Liver (tissue), 10 donors: ENCODE data around the gene XXYLT1. TPM values are rescaled to one million over a fixed set of nuclear protein-coding genes. Genes with fewer than 3 reads are reported as not detected.

Source experiments
- DNase-seq: peaks from one replicate; pipeline ENCODE4 v3.0.0-alpha.2; 2017; ENCODE audit warnings: low spot score
- H3K27ac ChIP-seq, 2 donors: one replicate each; pipeline ENCODE4 v1.7.0; 2013; ENCODE audit warnings: inconsistent platforms in 2 of 2, low read length in 2 of 2, control low read depth in 1 of 2, low read depth in 1 of 2, mild to moderate bottlenecking in 1 of 2
- H3K27me3 ChIP-seq, 4 donors: one replicate each; pipeline versions ENCODE4 v1.6.1 to v1.7.0; 2013; ENCODE audit warnings: low read length in 3 of 4, inconsistent platforms in 1 of 4, mild to moderate bottlenecking in 1 of 4, moderate library complexity in 1 of 4; ENCODE audit not compliant: control insufficient read depth in 4 of 4, insufficient read depth in 4 of 4
- H3K36me3 ChIP-seq, 4 donors: one replicate each; pipeline versions ENCODE4 v1.6.1 to v1.7.0; 2013; ENCODE audit warnings: low read length in 3 of 4, mild to moderate bottlenecking in 3 of 4, low read depth in 1 of 4, moderate library complexity in 1 of 4; ENCODE audit not compliant: control insufficient read depth in 4 of 4, insufficient read depth in 3 of 4
- H3K4me1 ChIP-seq, 4 donors: one replicate each; pipeline versions ENCODE4 v1.6.1 to v1.7.0; 2013; ENCODE audit warnings: low read length in 3 of 4, mild to moderate bottlenecking in 3 of 4, moderate library complexity in 1 of 4; ENCODE audit not compliant: control insufficient read depth in 4 of 4, insufficient read depth in 4 of 4
- H3K4me3 ChIP-seq, 3 donors: one replicate each; pipeline versions ENCODE4 v1.6.1 to v1.7.0; 2013; ENCODE audit warnings: low read length in 3 of 3, control low read depth in 1 of 3, low read depth in 1 of 3, mild to moderate bottlenecking in 1 of 3
- H3K9ac ChIP-seq, 2 donors: one replicate each; pipeline ENCODE4 v1.7.0; 2013; ENCODE audit warnings: low read length in 2 of 2, mild to moderate bottlenecking in 2 of 2, moderate library complexity in 2 of 2, control low read depth in 1 of 2, low read depth in 1 of 2
- H3K9me3 ChIP-seq, 4 donors: one replicate each; pipeline versions ENCODE4 v1.6.1 to v1.7.0; 2013; ENCODE audit warnings: low read length in 3 of 4; ENCODE audit not compliant: control insufficient read depth in 4 of 4
- ATF3 ChIP-seq: IDR thresholded peaks from 2 replicates; pipeline ENCODE4 v1.6.1; 2016; ENCODE audit warnings: antibody characterized with exemption
- EGR1 ChIP-seq, 2 donors: IDR thresholded peaks; 2 replicates each; pipeline ENCODE4 v1.6.1; 2016 to 2018; ENCODE audit warnings: antibody characterized with exemption in 2 of 2, low read depth in 2 of 2
- FOXA1 ChIP-seq: IDR thresholded peaks from 2 replicates; pipeline ENCODE4 v1.6.1; 2016; ENCODE audit warnings: antibody characterized with exemption
- FOXA2 ChIP-seq: IDR thresholded peaks from 2 replicates; pipeline ENCODE4 v1.6.1; 2016; ENCODE audit warnings: antibody characterized with exemption
- GABPA ChIP-seq, 2 donors: IDR thresholded peaks in 1 of 2; conservative IDR thresholded peaks in 1 of 2; 2 replicates each; pipeline ENCODE4 v1.6.1; 2016; ENCODE audit warnings: antibody characterized with exemption in 2 of 2, mild to moderate bottlenecking in 1 of 2, moderate library complexity in 1 of 2
- HNF4A ChIP-seq, 2 donors: conservative IDR thresholded peaks; 2 replicates each; pipeline ENCODE4 v1.6.1; 2016; ENCODE audit warnings: antibody characterized with exemption in 2 of 2, mild to moderate bottlenecking in 2 of 2
- HNF4G ChIP-seq: IDR thresholded peaks from 2 replicates; pipeline ENCODE4 v1.6.1; 2016; ENCODE audit warnings: antibody characterized with exemption
- JUND ChIP-seq, 2 donors: IDR thresholded peaks; 2 replicates each; pipeline ENCODE4 v1.6.1; 2016; ENCODE audit warnings: antibody characterized with exemption in 2 of 2
- MAX ChIP-seq: IDR thresholded peaks from 2 replicates; pipeline ENCODE4 v1.6.1; 2016; ENCODE audit warnings: antibody characterized with exemption
- NR2F2 ChIP-seq: IDR thresholded peaks from 2 replicates; pipeline ENCODE4 v1.6.1; 2016; ENCODE audit warnings: antibody characterized with exemption
- RAD21 ChIP-seq, 2 donors: IDR thresholded peaks; 2 replicates each; pipeline ENCODE4 v1.6.1; 2016; ENCODE audit warnings: antibody characterized with exemption in 2 of 2, mild to moderate bottlenecking in 2 of 2
- RXRA ChIP-seq, 2 donors: IDR thresholded peaks; 2 replicates each; pipeline ENCODE4 v1.6.1; 2017 to 2018; ENCODE audit warnings: antibody characterized with exemption in 2 of 2, mild to moderate bottlenecking in 1 of 2
- SP1 ChIP-seq: IDR thresholded peaks from 2 replicates; pipeline ENCODE4 v1.6.1; 2018; ENCODE audit warnings: antibody characterized with exemption, mild to moderate bottlenecking
- YY1 ChIP-seq: IDR thresholded peaks from 2 replicates; pipeline ENCODE4 v1.6.1; 2016; ENCODE audit warnings: antibody characterized with exemption, mild to moderate bottlenecking
- ZBTB33 ChIP-seq: IDR thresholded peaks from 2 replicates; pipeline ENCODE4 v1.6.1; 2016; ENCODE audit warnings: antibody characterized with exemption
- WGBS: extraction: QIAGEN DNeasy Blood & Tissue Kit; methylation state at CpG from one replicate; pipeline ENCODE4 v1.1.7; 2013; 5-methylcytosine and 5-hydroxymethylcytosine counted together
- polyA plus RNA-seq, 2 donors: library from polyadenylated mRNA; stranded (reverse) in 1 of 2; unstranded in 1 of 2; fragments of 200-250 nt in 1 of 2; fragments of >200 nt in 1 of 2; fragmentation: Nextera tagmentation in 1 of 2; extraction: Ambion mirVana in 1 of 2; gene quantifications; one replicate each; pipeline versions ENCODE4 v1.2.1 to v1.2.3, GENCODE V29; 2013 to 2015
- small RNA-seq: library from RNA; depleted of rRNA; stranded (forward); fragments of <200 nt; gene quantifications from one replicate; pipeline ENCODE3, GENCODE V24; 2014
- total RNA-seq, 2 donors: library from RNA; depleted of rRNA; stranded (reverse); fragments of >200 nt; gene quantifications; one replicate each; pipeline ENCODE4 v1.2.3, GENCODE V29; 2014
- TF ChIP-seq, protein P1 (sequence below): fragments of 150-350 bp; IDR thresholded peaks from 2 replicates; pipeline ENCODE4 v1.5.1; 2017; ENCODE audit warnings: improper control_type of control experiment, low read depth, low read length; ENCODE audit not compliant: missing input control
- TF ChIP-seq, protein P2 (sequence below): IDR thresholded peaks from 2 replicates; pipeline ENCODE4 v1.6.1; 2016; ENCODE audit warnings: antibody characterized with exemption, mild to moderate bottlenecking
- donor health status: healthy.
- donor health status: healthy.
- donor health status: healthy.
- donor health status: healthy.
- donor health status: healthy.

XXYLT1 gene
- total and polyA plus RNA-seq, 4 donors: 0.93 to 7.6 (median 2.8) TPM

GRCh38 chr3:195019335-195019734 lies 251.6 kb downstream of the XXYLT1 start:
- no peak for TF ChIP-seq EGR1 (IDR thresholded peaks at IDR 0.05; ENCODE audit: low read depth in 2 of 2)
- no peak for TF ChIP-seq NR2F2
- TF ChIP-seq RAD21 (IDR thresholded peaks at IDR 0.05): no peak
- TF ChIP-seq, protein P1, sequence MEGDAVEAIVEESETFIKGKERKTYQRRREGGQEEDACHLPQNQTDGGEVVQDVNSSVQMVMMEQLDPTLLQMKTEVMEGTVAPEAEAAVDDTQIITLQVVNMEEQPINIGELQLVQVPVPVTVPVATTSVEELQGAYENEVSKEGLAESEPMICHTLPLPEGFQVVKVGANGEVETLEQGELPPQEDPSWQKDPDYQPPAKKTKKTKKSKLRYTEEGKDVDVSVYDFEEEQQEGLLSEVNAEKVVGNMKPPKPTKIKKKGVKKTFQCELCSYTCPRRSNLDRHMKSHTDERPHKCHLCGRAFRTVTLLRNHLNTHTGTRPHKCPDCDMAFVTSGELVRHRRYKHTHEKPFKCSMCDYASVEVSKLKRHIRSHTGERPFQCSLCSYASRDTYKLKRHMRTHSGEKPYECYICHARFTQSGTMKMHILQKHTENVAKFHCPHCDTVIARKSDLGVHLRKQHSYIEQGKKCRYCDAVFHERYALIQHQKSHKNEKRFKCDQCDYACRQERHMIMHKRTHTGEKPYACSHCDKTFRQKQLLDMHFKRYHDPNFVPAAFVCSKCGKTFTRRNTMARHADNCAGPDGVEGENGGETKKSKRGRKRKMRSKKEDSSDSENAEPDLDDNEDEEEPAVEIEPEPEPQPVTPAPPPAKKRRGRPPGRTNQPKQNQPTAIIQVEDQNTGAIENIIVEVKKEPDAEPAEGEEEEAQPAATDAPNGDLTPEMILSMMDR: no peak
- no peak for TF ChIP-seq FOXA2
- no peak for TF ChIP-seq HNF4G
- no peak for TF ChIP-seq SP1
- TF ChIP-seq ZBTB33: no peak
- TF ChIP-seq GABPA (IDR thresholded peaks at IDR 0.05 in 1 of 2, conservative IDR thresholded peaks at IDR 0.05 in 1 of 2): no peak
- TF ChIP-seq, protein P2, sequence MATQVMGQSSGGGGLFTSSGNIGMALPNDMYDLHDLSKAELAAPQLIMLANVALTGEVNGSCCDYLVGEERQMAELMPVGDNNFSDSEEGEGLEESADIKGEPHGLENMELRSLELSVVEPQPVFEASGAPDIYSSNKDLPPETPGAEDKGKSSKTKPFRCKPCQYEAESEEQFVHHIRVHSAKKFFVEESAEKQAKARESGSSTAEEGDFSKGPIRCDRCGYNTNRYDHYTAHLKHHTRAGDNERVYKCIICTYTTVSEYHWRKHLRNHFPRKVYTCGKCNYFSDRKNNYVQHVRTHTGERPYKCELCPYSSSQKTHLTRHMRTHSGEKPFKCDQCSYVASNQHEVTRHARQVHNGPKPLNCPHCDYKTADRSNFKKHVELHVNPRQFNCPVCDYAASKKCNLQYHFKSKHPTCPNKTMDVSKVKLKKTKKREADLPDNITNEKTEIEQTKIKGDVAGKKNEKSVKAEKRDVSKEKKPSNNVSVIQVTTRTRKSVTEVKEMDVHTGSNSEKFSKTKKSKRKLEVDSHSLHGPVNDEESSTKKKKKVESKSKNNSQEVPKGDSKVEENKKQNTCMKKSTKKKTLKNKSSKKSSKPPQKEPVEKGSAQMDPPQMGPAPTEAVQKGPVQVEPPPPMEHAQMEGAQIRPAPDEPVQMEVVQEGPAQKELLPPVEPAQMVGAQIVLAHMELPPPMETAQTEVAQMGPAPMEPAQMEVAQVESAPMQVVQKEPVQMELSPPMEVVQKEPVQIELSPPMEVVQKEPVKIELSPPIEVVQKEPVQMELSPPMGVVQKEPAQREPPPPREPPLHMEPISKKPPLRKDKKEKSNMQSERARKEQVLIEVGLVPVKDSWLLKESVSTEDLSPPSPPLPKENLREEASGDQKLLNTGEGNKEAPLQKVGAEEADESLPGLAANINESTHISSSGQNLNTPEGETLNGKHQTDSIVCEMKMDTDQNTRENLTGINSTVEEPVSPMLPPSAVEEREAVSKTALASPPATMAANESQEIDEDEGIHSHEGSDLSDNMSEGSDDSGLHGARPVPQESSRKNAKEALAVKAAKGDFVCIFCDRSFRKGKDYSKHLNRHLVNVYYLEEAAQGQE: no peak
- TF ChIP-seq ATF3: no peak
- TF ChIP-seq YY1: no peak
- TF ChIP-seq MAX: no peak
- TF ChIP-seq HNF4A (conservative IDR thresholded peaks at IDR 0.05): no peak
- TF ChIP-seq RXRA (IDR thresholded peaks at IDR 0.05): no peak
- TF ChIP-seq FOXA1: no peak
- no peak for TF ChIP-seq JUND (IDR thresholded peaks at IDR 0.05)
- Histone ChIP-seq H3K27ac (no peak overlapping the region), H3K4me1 (no peaks in the 10 kb centered on the region), H3K27me3 (no peaks in the 10 kb centered on the region), H3K9me3 (no peaks in the 10 kb centered on the region), H3K9ac (no peak overlapping the region), H3K4me3 (no peak overlapping the region), H3K36me3 (no peaks in the 10 kb centered on the region)
- WGBS: 85% methylated on average over 6 of the region's 6 CpGs
- no peak for DNase-seq

Small RNAs within 50 kb of the gene (small RNA-seq; reads per million reads assigned to genes)
- gene MIR3137 (not detected), gene RN7SL36P (not detected), gene RNU6-25P (not detected)

Other genes with a start within 250 kb of the XXYLT1 start
- 10 to 100 TPM; 23.0 to 28.5 TPM for gene ACAP2, start 171.9 kb upstream of the XXYLT1 start, total RNA-seq
- 10 to 100 TPM in 1 of 2 donors, 1 to 10 TPM in 1; 4.5 to 23.5 TPM for gene ACAP2, start 171.9 kb upstream of the XXYLT1 start, polyA plus RNA-seq